ENCODE data around the gene GTPBP6. TPM values are rescaled to one million over a fixed set of nuclear protein-coding genes. Genes with fewer than 3 reads are reported as not detected.

GTPBP6 gene
- total RNA-seq, 4 donors from 2014 or later: 35.3 to 53.5 (median 46.3) TPM

DNA sequence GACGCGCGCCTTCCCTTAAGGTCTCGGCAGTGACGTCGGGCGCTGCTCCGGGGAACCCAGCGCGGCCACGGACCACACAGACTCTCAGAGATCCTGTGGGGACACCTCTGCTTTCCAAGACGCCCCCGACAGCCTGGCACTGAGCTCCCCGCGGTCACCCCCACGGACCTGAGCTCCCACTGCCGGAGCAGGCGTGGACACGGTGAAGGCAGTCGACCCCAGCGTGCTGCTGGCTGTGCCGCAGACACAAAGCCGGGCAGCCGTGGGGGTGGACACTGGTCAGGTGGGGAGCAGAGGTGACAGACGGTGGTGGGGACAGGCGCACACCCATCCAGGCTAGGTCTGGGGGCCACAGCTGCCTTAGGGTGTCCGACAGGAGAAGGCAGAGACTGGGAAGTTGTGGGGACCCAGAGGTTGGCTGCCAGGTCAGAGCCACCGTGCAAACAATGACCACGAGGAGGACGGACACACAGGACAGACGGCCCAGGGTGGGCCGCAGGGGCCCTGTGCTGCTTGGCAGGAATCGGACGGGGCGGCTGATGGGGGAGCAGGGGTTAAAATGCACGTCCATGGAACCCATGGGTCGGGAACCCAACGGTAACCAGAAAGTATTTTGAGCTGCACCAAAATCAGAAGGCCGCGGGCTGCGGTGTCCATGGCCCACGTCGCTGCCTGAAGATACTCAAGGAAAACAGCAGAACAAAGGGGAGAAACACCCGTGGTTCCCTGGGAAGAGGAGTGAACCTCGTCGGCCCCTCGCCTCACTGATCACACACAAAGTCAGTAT lies 16.6 kb upstream of the GTPBP6 start:
- TF ChIP-seq POLR2AphosphoS5 (IDR thresholded peaks at IDR 0.05) (no peak), POLR2A (IDR thresholded peaks at IDR 0.05) (no peak), EP300 (IDR thresholded peaks at IDR 0.05) (no peak)
- TF ChIP-seq, protein P1, sequence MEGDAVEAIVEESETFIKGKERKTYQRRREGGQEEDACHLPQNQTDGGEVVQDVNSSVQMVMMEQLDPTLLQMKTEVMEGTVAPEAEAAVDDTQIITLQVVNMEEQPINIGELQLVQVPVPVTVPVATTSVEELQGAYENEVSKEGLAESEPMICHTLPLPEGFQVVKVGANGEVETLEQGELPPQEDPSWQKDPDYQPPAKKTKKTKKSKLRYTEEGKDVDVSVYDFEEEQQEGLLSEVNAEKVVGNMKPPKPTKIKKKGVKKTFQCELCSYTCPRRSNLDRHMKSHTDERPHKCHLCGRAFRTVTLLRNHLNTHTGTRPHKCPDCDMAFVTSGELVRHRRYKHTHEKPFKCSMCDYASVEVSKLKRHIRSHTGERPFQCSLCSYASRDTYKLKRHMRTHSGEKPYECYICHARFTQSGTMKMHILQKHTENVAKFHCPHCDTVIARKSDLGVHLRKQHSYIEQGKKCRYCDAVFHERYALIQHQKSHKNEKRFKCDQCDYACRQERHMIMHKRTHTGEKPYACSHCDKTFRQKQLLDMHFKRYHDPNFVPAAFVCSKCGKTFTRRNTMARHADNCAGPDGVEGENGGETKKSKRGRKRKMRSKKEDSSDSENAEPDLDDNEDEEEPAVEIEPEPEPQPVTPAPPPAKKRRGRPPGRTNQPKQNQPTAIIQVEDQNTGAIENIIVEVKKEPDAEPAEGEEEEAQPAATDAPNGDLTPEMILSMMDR (IDR thresholded peaks at IDR 0.05): no peak
- Histone ChIP-seq H3K9me3 (no peaks in the 10 kb centered on the region), H3K36me3 (peaks cover 0 to 47% of the 10 kb centered on the region in 2 donors), H3K27ac (no peak overlapping the region), H3K4me3 (no peak overlapping the region), H3K27me3 (peaks cover 25% of the 10 kb centered on the region), H3K4me1 (peaks cover 0 to 16% (median 4%) of the 10 kb centered on the region in 3 donors)
- ATAC-seq: no peak
- WGBS, 2 donors (ENCODE audit: low coverage in 1 of 2): 95 to 100% methylated on average over 1 to 13 of the region's 47 CpGs

DNA sequence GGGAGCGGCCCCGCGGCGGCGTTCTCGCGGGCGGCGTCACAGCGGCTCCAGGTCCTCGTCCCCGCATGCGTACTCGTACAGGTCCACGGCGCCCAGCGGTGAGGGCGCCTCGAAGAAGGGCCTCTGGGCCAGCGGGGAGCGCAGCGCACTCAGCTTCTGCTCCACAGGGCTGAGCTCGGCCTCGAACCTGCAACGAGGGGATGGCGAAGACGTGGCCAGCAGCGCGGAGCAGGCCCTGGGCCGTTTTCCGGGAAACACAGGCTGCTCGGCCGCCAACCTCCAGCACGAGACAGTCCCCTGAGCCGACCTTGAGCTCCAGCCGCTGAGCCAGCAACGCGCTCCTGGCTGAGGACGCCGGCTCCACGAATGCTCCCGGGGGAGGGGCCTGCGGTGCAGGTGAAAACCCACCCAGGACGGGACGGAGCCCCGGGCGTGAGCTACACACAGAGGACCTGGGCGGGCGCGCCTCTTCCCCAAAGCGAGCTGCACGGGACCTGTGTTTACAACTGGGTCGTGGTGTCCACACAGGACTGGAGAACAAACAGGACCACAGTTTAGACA lies 15.8 kb upstream of the GTPBP6 start:
- Histone ChIP-seq H3K36me3 (peaks cover 0 to 47% of the 10 kb centered on the region in 2 donors), H3K9me3 (no peaks in the 10 kb centered on the region), H3K27me3 (peaks cover 31% of the 10 kb centered on the region), H3K27ac (no peak overlapping the region), H3K4me1 (peaks cover 0 to 16% (median 4%) of the 10 kb centered on the region in 3 donors), H3K4me3 (no peak overlapping the region)
- TF ChIP-seq POLR2A (IDR thresholded peaks at IDR 0.05) (no peak), POLR2AphosphoS5 (IDR thresholded peaks at IDR 0.05) (no peak), EP300 (IDR thresholded peaks at IDR 0.05) (no peak)
- TF ChIP-seq, protein P1 (IDR thresholded peaks at IDR 0.05): no peak
- 94% methylated on average over 13 of the region's 53 CpGs; no CpG with 5 or more reads in 1 of the 2 donors for WGBS, 2 donors (ENCODE audit: low coverage in 1 of 2)
- no peak for ATAC-seq

DNA sequence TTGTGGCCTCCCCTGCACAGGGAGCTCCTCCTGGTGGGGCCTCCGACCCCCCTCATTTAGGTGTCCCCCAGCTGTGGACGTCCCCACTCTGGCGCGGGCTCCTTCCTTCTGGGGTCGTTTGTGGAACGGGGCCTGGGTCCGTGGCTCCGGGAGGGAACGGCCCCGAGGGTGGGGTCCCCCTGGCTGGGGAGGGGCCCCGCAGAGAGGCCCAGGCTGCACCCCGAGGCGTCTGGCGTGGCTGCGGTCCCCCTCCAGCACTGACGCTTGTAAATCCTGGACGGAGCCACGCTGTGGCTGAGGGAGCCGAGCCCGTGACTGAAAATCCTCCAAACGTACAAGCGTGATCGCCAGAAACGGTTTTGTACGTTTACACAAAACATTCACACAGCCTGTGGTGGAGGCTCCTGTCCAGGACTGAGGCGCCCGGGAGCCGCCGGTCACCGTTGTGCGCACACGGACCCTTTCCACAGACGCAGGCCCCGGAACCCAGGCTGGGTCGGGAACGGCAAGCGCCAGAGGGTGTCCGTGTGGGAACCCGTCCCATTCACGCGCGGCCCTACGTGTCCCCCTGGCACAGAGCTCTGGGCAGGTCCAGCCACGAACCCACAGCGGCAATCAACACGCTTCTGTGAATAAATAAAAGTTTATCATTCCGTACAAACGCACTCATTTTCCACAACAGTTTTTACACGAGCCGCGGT lies 15.2 kb upstream of the GTPBP6 start:
- Histone ChIP-seq H3K36me3 (peaks cover 0 to 44% of the 10 kb centered on the region in 2 donors), H3K4me3 (no peak overlapping the region), H3K9me3 (no peaks in the 10 kb centered on the region), H3K27ac (no peak overlapping the region), H3K27me3 (peaks cover 32% of the 10 kb centered on the region), H3K4me1 (peaks cover 0 to 16% (median 4%) of the 10 kb centered on the region in 3 donors)
- no peak for ATAC-seq
- TF ChIP-seq EP300 (IDR thresholded peaks at IDR 0.05) (no peak), POLR2AphosphoS5 (IDR thresholded peaks at IDR 0.05) (no peak), POLR2A (IDR thresholded peaks at IDR 0.05) (no peak)
- TF ChIP-seq, protein P1 (IDR thresholded peaks at IDR 0.05): no peak
- 95% methylated on average over 3 of the region's 51 CpGs; no CpG with 5 or more reads in 1 of the 2 donors for WGBS, 2 donors (ENCODE audit: low coverage in 1 of 2)

DNA sequence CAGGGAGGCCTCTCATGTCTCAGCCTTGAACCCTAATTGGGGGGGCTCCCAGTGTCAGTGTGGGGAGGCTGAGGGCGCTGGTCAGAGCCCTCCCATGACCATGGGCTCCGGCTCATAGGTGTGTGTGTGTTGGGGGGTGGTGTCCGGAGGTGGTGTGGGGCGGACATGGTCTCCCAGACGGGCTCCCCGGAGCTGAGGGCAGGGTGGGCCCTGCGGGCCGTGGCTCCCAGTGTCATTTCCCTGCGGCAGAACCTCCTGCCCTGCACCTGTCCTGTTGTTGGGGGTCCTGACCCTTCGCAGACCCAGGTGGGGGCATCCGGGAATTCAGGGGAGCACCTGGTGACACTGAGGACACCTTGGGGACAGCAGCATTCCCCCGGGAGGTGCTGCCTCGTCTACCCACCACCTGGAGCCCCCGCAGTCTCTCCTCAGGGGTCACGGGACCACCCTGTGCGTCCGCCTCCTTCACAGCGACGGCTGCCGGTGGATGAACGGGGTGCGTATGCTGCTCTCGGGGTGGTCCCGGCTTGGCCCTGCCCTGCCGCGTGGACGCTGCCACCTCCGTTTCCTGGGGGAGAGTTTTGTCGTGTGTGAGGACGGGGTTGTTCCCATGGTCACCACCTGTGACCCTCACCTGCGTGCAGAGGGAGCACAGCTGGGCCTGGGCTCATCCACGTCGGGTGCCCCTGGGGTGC lies 14.5 kb upstream of the GTPBP6 start:
- no peak for ATAC-seq
- H3K27ac ChIP-seq: no peak overlapping the region

More for the DNA sequence above, 14.5 kb upstream of the GTPBP6 start:
- peaks cover 0 to 16% (median 4%) of the 10 kb centered on the region in 3 donors for H3K4me1 ChIP-seq
- H3K27me3 ChIP-seq: peaks cover 32% of the 10 kb centered on the region
- peaks cover 0 to 37% of the 10 kb centered on the region in 2 donors for H3K36me3 ChIP-seq
- WGBS, 2 donors (ENCODE audit: low coverage in 1 of 2): no CpG with 5 or more reads among the region's 33 CpGs
- H3K9me3 ChIP-seq: no peaks in the 10 kb centered on the region
- TF ChIP-seq EP300 (IDR thresholded peaks at IDR 0.05) (no peak), POLR2A (IDR thresholded peaks at IDR 0.05) (no peak), POLR2AphosphoS5 (IDR thresholded peaks at IDR 0.05) (no peak)
- TF ChIP-seq, protein P1 (IDR thresholded peaks at IDR 0.05): no peak
- no peak overlapping the region for H3K4me3 ChIP-seq

Measured in gastroesophageal sphincter (tissue), 4 donors.